Hematopoietic multipotent progenitor cell (in vitro differentiated cells): ENCODE data around the gene GSTM4. TPM values are rescaled to one million over a fixed set of nuclear protein-coding genes. Genes with fewer than 3 reads are reported as not detected.
A peak's percentile ranks its signal among the peaks of the same experiment; 100 is the strongest.

Experiments
- DNase-seq, 3 donors: peaks; one replicate each; pipeline ENCODE4 v3.0.0-alpha.2; 2011 to 2015; ENCODE audit warnings: low read depth in 2 of 3, low spot score in 2 of 3
- total RNA-seq: library from RNA; depleted of rRNA; stranded (reverse); fragments of >200 nt; gene quantifications from one replicate; pipeline ENCODE4 v1.2.3, GENCODE V29; 2012

The GSTM4 gene
- total RNA-seq, 1 donor, result 12.1 TPM

DNA sequence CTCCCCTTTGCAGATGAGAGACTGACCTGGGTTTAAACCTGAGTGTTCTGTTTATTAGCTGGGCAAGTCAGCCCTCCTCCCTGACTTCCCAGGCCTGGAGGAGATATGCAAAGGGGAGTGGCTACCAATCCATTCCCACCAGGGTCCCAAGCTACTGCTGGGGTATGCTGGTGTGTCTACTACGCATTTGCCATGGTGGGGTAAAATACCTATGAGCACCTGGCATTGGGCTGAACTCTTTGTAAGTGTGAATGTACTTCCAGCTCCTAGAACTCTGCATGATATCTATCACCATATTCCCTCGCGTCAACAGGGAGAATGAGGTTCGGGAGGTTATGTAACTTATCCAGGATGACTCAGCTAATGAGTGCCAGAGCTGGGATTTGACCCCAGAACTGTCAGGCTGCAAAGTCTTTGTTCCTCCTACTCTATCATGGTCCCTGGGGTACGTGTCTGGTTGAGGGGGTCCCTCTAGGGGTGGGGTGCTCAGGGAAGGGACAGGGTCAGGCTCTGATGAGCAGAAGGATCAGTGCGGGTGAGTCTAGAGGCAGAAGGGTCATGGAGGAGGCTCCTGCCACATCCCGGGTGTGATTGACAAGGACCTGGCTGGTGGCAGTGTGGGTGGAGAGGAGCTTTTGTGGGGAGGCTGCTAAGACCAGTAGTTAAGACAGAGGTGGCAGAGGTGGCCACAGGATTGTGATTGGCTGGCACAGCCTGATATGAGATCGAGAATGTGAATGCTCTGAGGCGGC is 19.5 kb upstream of the GSTM4 start:
- DNase-seq, result no peak

DNA sequence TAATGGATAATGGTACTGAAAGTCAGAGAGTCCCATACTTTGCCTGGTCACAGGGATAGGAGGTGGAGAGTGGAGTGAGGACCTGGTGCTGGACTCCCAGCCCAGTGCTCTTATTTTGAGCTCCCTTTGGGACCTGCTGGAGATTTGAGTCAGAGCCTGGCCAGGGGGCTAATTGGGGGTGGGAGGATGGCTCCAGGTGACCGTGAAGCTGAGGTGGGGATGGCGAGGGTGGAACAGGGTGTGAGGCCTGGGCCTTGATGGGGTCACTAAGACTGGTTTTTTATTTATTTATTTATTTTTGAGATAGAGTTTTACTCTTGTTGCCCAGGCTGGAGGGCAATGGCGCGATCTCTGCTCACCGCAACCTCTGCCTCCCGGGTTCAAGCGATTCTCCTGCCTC is 18.5 kb upstream of the GSTM4 start:
- DNase-seq, result no peak

DNA sequence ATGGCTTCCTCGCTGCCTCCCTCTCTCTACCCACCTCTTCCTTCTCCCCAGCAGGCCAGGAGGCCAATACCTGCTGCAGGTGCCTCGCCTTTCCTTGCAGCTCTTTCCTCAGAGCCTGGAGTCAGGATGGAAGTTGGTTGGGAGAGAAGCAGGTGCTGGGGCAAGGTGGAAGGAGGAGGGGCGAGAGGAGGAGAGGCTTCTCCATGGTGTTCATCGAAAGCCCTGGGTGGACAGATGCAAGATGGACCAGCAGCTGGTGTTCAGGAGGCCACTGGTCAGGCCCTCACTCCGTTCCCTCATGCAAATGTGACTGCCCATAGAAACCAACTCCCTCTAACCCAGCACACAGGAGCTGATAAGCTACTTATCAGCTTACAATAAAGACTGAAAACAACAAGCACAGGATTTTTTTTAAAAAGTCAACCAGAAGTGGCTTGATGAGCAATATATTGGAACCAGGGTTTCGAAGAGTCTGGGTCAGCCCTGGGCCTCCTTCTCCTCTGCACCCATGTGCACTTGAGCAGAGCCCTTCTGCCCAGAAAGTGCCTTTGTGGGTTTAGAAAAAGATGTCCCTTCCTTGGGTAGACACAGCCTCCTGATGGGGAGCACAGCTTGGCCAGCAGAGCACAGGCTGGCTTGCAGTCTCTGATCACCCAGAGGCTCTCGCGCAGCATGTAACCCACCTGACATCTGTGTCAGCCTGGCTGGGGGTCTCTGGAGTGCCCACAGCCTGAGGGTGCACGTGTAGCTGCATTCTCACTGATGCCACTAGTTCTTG is 16.6 kb upstream of the GSTM4 start:
- DNase-seq, result no peak

DNA sequence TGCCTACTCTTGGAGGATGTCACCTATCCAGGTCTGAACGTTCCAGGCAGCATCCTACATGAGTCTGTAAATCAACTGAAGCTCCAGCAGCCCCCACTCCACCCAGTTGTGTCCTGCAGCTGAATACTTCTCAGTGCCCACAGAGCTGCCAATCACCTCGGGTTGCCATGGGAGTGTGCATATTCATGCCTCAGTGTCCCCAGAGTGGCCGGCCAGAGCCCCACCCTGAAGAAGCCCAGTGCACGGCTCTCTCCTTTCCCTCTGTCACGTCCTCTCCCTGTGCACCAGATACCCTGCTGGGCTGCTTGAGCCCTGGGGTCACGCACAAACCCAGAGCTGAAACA is 16.1 kb upstream of the GSTM4 start:
- no peak for DNase-seq

DNA sequence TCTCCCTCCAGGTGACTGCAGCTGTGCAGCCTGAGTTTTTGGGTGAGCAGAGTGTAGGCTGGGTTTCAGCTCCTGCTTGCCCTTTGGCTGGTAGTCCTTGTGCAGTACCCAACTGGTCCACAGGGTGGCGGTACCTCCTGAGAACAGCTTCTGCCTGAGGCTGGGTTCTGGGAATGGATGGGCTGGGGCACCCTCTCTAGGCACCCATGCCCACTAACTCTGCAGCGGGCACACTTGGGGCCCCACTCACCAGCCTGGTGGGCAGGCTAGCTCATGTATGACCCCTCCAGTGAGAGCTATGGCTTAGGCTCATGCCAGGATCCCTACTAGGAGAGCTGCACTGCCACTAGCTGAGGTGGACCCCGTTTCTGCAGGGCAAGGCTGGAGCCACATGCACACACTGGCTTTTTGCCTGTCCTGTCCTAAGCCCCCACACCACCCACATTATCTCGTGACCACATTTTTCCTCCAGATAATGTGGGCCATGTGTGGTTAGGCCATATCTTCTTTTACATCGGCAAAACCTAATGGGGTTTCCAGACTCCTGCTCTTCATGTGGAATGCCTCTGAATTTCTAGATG is 15.5 kb upstream of the GSTM4 start:
- peak; percentile 68 to 87 (median 75) for DNase-seq

DNA sequence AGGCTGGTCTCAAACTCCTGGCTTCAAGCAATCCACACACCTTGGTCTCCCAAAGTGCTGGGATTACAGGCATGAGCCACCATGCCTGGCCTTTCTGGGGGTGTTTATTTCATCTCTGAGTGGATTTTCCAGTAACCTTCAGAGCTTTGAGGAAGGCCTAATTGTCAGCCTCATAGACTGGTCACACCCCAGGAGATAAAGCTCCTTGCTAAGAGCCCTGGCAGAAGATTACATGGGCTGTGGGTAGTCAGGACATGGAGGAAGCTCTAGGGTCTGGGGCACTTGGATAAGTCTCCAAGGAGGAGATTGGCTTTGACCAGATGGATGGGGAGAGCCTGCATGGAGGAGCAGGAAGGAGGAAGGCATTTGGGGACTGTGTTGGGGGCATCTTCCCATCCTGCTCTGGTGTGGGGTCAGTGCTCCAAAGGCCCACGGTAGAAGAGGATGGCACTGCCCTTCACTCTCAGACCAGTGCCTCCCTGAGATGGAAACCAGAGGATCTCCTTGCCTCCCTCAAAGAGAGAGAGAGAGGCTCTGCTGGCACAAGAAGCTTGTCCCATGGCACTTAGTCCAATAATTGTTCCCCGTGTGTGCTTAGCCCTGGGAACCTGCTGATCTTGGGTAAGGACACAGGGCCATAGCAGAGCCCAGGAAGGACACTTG is 14.7 kb upstream of the GSTM4 start:
- no peak for DNase-seq

DNA sequence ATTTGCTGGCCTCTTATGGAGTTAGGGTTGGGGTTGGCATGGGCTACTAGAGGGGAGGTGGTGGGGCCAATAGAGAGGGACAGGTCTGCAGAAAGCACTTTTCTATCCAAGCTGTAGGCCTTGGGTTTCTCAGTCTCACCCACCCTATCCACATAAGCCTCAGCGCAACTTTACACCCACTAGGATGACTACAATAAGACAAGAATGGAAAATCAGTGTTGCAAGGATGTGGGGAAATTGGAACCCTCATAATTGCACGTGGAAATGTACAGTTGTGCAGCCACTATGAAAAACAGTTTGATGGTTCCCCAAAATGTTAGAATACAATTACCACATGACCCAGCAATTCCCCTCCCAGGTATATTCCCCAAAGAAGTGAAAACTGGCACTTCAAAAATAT is 14.0 kb upstream of the GSTM4 start:
- no peak for DNase-seq

DNA sequence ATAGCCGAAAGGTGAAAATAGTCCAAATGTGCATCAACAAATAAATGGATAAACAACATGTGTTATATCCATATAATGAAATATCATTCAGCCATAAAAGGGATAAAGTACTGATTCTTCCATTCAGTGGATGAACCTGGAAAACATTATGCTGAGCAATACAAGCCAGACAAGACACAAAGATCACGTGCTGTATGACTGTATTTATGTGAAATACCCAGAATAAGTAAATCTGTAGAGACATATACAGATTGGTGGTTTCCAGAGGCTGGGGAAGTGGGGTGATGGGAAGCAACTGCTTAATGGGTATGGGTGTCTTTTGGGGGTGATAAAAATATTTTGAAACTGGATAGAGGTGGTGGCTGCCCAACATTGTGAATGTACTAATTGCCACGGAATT is 13.3 kb upstream of the GSTM4 start:
- no peak for DNase-seq

DNA sequence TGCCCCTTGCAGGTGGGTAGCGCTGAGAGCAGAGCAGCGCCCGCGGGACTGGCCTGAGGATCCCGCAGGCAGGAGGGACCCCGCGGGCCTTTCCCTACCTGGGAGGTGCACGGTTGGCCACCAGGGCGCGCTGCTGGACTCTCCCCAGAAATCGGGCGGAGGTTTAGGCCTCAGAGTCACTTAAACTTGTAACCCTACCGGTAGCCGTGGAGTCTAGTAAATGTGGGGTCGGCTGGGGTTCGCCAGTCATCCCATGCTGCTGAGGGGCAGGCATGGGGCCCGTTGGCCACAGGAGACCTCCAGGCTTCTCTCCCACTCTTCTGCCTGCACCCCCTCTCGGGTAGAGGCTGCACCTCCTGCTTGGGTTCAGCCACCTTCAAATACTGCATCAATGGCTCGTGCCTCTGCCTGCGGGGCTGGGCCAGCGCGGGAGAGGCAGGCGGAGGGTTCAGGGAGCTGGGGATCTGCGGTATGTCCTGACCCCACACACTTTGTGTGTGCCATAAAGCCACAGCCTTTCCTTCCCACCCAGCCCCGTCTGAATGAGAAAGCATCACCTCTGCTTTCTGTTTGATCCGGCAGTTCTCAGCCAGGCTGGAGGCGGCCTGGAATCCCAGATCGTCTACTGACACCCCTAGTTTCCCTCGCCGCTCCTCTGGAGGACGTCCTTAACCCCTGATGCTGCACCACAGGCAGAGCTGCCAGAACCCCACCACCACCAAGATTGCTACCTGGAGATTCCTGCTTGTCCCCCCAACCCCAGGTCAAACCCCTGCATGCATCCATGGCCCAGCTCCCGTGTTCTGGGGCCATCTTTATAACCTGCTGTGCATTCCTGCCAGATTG is 12.3 kb upstream of the GSTM4 start:
- peak in 2 of 3 donors; percentile 83 to 87 for DNase-seq

DNA sequence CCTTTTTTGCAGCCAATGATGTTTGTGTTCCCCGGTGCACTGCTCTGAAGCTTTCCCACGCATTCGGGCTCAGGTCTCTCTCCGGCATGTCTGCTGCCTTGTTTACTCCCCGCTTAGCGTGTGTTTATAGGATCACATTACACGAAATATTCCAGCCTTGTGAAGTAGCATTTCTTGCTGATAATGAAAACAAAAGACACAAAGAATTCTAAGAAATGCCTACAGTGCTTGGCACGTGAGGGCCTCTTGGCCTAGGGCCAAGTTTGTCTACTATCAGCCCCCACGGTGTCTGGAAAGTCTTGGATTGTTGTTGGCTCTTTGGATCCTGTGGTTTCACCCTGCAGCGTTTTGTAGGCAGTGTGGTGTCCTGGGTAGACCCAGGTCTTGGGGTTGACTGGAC is 11.2 kb upstream of the GSTM4 start:
- DNase-seq, result no peak

DNA sequence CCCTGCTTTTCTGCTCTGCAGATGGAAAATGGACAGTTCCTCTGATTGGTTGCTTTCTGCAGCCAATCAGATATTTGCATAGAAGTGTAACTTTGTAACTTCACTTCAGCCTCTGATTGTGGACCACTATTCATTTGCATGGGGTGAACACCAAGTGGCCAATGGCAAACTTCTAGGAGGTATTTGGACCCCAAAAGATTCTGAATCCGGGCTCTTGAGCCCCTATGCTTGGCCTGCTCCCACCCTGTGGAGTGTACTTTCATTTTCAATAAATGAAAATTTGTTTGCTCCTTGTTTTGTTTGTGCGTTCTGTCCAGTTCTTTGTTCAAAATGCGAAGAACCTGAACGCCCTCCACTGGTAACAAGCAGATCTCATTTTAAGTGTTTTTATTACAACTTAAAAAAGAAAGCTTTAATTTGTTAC is 6.4 kb upstream of the GSTM4 start:
- peak in 1 of 3 donors; percentile 63 for DNase-seq

DNA sequence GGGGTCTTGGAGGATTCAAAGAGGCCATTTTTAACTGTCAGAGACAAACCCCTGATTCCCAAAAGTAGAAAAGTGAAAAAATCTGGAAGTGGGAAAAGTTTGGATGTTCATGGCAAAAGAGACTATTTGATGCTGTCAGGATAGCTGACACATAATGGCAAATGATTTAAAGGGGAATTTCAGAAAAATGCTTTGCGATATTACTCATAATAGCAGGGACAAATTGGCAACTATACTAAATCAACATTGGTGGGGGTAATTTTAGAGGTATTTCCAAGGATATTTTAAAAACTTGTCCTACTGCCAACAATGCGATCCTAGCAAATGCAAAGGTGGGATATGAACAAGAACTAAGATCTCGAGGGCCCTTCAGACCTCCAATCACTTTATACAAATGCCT is 5.3 kb upstream of the GSTM4 start:
- DNase-seq, result no peak

DNA sequence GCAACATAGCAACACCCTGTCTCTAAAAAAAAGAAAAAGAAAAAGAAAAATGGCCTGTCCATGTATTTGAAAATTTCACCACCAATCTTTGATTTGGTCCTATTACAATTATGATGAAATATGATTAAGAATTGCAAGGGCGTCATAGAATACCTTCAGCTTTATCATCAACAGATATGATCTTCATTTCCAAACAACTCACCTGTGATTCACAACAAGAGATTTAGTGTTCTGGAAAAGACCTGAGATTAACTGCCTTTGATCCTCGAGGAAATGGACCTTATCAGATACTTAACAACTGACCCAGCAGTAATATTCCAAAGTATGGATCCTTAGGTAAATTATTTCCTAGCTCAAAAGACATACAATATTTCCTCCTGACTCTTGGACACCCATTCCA is 3.5 kb upstream of the GSTM4 start:
- no peak for DNase-seq

DNA sequence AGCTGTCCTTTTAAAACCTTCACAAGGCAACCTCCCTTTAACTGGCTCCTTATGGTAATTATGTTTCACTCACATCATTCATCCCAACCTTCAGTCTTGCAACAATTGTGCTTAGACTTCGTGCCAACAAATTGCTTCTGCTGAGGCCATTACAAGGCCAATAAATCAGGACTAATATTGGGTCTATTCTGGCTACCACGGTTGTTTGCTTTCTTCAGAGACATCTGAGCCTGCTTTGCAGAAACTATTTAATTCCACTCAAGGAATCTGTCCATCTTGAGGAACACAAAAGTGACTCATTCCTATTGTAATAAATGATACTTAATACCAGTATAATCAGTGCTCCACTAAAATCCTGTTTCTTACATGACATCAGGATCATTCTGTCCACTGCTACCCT is 2.6 kb upstream of the GSTM4 start:
- no peak for DNase-seq

DNA sequence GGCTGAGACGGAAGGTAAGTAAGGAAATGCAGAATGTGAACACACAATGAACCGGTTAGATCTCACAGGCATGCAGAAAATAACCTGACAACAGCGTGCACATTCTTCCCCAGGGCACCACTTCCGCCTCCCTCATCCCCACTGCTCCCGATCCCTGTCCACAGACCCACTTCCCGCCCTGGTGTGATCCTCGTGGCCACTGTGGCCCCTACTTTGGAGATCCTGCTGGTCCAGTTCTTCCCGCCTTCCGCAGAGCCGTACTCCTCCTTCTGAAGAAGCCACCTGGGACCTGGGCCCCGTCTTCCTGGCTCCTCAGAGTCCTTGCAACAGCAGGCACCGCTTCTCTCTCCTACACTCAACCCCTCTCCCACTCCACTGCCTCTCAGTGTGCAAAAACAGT is 1.4 kb upstream of the GSTM4 start:
- no peak for DNase-seq

DNA sequence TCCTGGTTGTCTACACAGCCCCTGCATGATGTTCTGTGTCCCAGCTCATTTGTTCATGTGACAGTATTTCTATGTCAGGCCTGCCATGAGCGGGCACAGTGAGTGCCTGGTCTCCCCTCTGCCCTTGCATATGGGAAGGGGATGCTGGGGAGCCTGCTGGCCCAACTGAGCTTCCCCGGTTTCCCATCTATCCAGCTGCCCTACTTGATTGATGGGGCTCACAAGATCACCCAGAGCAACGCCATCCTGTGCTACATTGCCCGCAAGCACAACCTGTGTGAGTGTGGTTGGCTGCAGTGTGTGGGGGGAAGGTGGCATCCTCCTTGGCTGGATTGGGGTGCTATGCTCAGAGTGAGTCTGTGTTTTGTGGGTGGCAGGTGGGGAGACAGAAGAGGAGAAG is 1.5 kb downstream of the GSTM4 start:
- no peak for DNase-seq

DNA sequence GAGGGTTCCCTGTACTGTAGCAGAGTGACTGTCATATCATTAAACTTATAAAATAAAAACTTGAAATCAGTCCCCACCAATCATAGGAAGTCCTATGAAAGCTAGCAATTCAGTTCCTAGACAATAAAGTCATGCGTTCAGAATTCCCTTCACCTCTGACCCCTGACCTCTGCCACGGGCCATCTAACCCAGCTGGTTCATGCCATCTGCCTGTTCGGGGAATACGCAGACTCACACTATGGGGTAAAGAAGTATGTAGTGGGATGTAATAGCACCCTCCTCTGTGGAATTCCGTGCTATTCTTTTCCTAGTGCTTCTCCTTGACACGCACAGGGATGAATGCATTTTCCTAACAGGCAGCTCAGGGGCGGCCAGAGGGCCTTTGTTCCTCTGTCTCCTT is 2.1 kb downstream of the GSTM4 start:
- DNase-seq, result no peak

DNA sequence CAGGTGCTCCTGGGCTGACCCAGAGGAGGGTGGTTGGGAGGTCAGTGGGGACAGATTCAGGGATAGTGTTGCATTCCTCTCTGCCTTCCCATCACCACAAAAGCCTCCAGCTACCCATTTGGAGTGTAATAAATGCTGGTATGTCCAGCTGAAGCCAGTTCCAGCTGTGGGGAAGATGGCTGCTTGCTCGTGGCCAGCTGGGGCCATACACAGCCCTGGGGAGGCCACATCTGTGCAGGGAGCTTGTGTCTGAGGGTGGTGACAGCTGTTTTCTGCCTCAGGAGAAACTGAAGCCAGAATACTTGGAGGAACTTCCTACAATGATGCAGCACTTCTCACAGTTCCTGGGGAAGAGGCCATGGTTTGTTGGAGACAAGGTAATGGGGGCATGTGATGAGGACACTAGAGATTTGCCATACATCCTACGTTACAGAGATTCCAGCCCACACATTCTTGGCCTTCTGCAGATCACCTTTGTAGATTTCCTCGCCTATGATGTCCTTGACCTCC is 2.7 kb downstream of the GSTM4 start:
- DNase-seq, result no peak

DNA sequence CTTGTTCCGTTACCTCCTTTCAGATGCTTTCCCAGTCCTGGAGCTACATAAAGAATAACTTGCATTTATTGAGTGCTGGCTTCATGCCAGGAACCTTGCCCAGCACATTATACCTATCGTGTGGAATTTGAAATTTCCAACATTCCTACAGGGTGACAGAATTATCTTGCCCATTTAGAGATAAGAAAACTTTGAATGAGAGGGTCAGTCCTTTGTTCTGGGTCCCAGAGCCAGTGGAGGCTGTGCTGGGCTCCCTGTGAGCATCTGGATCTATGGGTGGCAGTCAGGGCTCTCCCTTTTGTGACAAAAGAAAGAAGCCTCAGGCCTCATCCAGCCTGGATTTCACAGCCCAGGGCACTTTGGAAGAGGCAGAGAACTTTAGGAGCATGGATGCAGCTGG is 3.2 kb downstream of the GSTM4 start:
- DNase-seq, result no peak

DNA sequence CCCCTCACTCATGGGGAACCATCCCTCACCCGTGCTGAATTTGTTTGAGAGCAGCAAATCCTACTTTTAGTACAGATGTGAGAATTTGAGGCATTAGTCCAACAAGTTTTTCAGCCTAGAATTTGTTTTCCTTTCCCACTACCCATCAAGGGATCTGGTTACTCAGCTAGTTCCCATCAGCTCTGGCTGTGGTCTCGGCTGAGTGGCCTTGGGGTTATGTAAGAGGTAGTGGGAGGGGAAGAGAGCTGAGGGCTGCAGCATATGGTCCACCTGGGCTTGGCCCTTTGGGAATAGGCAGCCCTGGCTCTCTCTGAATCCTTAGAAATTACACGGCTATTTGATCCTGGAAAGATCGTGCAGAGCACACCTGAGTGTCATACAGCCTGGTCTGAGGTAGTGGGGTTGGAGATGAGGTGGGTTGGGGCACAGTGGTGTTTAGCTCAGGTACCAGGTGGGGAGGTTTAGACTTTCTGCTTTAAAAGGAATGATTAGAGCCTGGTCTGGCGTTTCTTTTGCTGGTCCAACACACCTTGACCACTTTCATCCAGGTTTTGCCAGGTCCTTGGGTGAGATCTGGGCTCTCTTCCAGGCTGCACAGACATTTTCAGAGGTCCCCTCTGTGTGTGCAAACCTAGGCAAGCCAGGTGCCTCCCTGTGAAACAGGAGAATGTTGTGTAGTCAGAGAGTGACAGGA is 4.2 kb downstream of the GSTM4 start:
- DNase-seq, result no peak
